WERI-Rb-1 (cell line): ENCODE results near the gene ZFP42.

Experiments used
- DNase-seq: peaks from one replicate; pipeline ENCODE4 v3.0.0-alpha.2; 2020
- H3K27ac ChIP-seq: fragments of 250-450 bp; sonication (Bioruptor Pico); 2 replicates; pipeline ENCODE4 v1.5.1; 2020; ENCODE audit warnings: mild to moderate bottlenecking, moderate library complexity
- H3K27me3 ChIP-seq: fragments of 250-450 bp; sonication (Bioruptor Pico); 2 replicates; pipeline ENCODE4 v1.5.1; 2021; ENCODE audit warnings: mild to moderate bottlenecking, low read depth, moderate library complexity; ENCODE audit not compliant: insufficient read depth, severe bottlenecking
- H3K36me3 ChIP-seq: fragments of 250-450 bp; sonication (Bioruptor Pico); 2 replicates; pipeline ENCODE4 v1.5.1; 2020; ENCODE audit warnings: mild to moderate bottlenecking, moderate library complexity
- H3K4me3 ChIP-seq: 2 replicates; pipeline ENCODE4 v1.5.1; 2011; ENCODE audit warnings: low read depth, mild to moderate bottlenecking, control low read depth, low read length
- H3K9me3 ChIP-seq: fragments of 250-450 bp; sonication (Bioruptor Pico); 2 replicates; pipeline ENCODE4 v1.5.1; 2021; ENCODE audit warnings: mild to moderate bottlenecking, moderate library complexity; ENCODE audit not compliant: severe bottlenecking
- TF ChIP-seq, protein P1 (sequence below): IDR thresholded peaks from 2 replicates; pipeline ENCODE4 v1.5.1; 2011; ENCODE audit warnings: low read depth, mild to moderate bottlenecking, control low read depth, inconsistent platforms, low read length

The ZFP42 gene

GRCh38 chr4:188053302-188053701 lies 57.7 kb downstream of the ZFP42 start:
- DNase-seq, result no peak
- TF ChIP-seq, protein P1, sequence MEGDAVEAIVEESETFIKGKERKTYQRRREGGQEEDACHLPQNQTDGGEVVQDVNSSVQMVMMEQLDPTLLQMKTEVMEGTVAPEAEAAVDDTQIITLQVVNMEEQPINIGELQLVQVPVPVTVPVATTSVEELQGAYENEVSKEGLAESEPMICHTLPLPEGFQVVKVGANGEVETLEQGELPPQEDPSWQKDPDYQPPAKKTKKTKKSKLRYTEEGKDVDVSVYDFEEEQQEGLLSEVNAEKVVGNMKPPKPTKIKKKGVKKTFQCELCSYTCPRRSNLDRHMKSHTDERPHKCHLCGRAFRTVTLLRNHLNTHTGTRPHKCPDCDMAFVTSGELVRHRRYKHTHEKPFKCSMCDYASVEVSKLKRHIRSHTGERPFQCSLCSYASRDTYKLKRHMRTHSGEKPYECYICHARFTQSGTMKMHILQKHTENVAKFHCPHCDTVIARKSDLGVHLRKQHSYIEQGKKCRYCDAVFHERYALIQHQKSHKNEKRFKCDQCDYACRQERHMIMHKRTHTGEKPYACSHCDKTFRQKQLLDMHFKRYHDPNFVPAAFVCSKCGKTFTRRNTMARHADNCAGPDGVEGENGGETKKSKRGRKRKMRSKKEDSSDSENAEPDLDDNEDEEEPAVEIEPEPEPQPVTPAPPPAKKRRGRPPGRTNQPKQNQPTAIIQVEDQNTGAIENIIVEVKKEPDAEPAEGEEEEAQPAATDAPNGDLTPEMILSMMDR, result no peak
- no peaks in the 10 kb centered on the region for H3K36me3 ChIP-seq
- no peak overlapping the region for H3K27ac ChIP-seq
- peaks cover 93% of the 10 kb centered on the region for H3K27me3 ChIP-seq
- no peak overlapping the region for H3K4me3 ChIP-seq
- no peaks in the 10 kb centered on the region for H3K9me3 ChIP-seq
